Loucy (cell line): Measurements from ENCODE around the gene ANO2.

Source experiments
- H2AFZ ChIP-seq: fragments of 200-600 bp; sonication (generic); 2 replicates; pipeline ENCODE4 v1.6.0; 2016; ENCODE audit warnings: antibody characterized with exemption, mild to moderate bottlenecking, low read length, moderate library complexity
- H3F3A ChIP-seq: fragments of 200-600 bp; 2 replicates; pipeline ENCODE4 v1.6.0; 2016; ENCODE audit warnings: antibody characterized with exemption, low read depth, mild to moderate bottlenecking
- H3K27me3 ChIP-seq: fragments of 200-600 bp; sonication (generic); 2 replicates; pipeline ENCODE4 v1.6.1; 2014; ENCODE audit warnings: low read length, mild to moderate bottlenecking; ENCODE audit not compliant: insufficient read depth, poor library complexity, severe bottlenecking
- H3K36me3 ChIP-seq: fragments of 200-600 bp; sonication (generic); 2 replicates; pipeline ENCODE4 v1.6.1; 2016; ENCODE audit warnings: low read length; ENCODE audit not compliant: insufficient read depth
- H3K4me1 ChIP-seq: fragments of 200-600 bp; sonication (generic); 2 replicates; pipeline ENCODE4 v1.5.1; 2014; ENCODE audit warnings: low read length, mild to moderate bottlenecking; ENCODE audit not compliant: insufficient read depth, poor library complexity, severe bottlenecking
- H3K4me2 ChIP-seq: fragments of 200-600 bp; sonication (generic); 2 replicates; pipeline ENCODE4 v1.6.0; 2014; ENCODE audit warnings: antibody characterized with exemption, low read length, low read depth, mild to moderate bottlenecking; ENCODE audit not compliant: poor library complexity, severe bottlenecking
- H3K4me3 ChIP-seq: fragments of 200-600 bp; sonication (generic); 2 replicates; pipeline ENCODE4 v1.5.1; 2014; ENCODE audit warnings: low read length, mild to moderate bottlenecking, mixed read lengths; ENCODE audit not compliant: poor library complexity, severe bottlenecking
- H3K79me2 ChIP-seq: fragments of 200-600 bp; sonication (generic); 2 replicates; pipeline ENCODE4 v1.6.1; 2014; ENCODE audit warnings: low read length; ENCODE audit not compliant: insufficient read depth
- H3K9ac ChIP-seq: fragments of 200-600 bp; sonication (generic); 2 replicates; pipeline ENCODE4 v1.6.0; 2014; ENCODE audit warnings: mild to moderate bottlenecking, low read depth, low read length, moderate library complexity; ENCODE audit not compliant: poor library complexity, severe bottlenecking
- H3K9me2 ChIP-seq: fragments of 200-600 bp; sonication (generic); replicated peaks from 2 replicates; pipeline ENCODE4 v1.6.1; 2016; ENCODE audit warnings: low read depth, low read length, mixed read lengths
- H3K9me3 ChIP-seq: fragments of 200-600 bp; sonication (generic); 2 replicates; pipeline ENCODE4 v1.6.1; 2014; ENCODE audit warnings: mild to moderate bottlenecking, antibody characterized with exemption, low read length, low read depth; ENCODE audit not compliant: insufficient read depth
- H4K20me1 ChIP-seq: fragments of 200-600 bp; sonication (generic); 2 replicates; pipeline ENCODE4 v1.6.0; 2014; ENCODE audit warnings: antibody characterized with exemption, low read length, mild to moderate bottlenecking; ENCODE audit not compliant: insufficient read depth, poor library complexity, severe bottlenecking
- EZH2phosphoT487 ChIP-seq: fragments of 200-600 bp; IDR thresholded peaks from 2 replicates; pipeline ENCODE4 v1.6.1; 2018; ENCODE audit warnings: antibody characterized with exemption, mild to moderate bottlenecking, moderate library complexity, borderline replicate concordance
- TF ChIP-seq, protein P1 (sequence below): fragments of 200-600 bp; sonication (generic); conservative IDR thresholded peaks from 2 replicates; pipeline ENCODE4 v1.5.1; 2014; ENCODE audit warnings: mild to moderate bottlenecking, antibody characterized with exemption, low read length

ANO2 gene

DNA sequence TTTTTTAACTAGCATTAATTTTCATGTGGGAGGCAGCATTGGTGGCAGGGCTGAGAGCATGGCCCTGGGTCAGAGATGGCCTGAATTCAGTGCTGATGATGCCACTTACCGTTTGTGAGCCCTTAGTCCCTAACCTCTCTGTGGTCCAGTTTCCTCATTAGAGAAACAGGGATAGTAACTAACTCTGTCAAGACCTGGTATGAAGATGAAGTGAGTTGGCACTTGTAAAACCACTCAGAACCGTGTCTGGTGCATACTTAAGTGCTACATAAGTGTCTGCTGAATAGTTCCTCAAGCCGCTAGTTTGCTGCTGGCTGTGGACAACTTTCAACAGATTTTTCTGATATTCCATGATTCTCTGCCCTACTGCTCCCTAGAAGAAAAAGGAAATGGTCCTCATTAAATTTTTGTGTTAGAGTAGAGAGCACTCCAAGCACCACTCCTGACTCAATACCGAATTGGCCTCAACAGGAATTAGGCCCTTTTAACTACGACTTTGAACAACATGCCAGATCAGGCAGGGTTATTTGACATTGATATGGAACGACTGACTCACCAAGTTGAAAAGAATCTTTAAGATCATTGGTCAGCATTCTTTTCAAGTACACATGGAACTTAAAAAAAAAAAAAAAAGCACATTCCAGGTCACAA lies 250.2 kb downstream of the ANO2 start:
- H3K4me2 ChIP-seq, result no peak overlapping the region
- no peak overlapping the region for H2AFZ ChIP-seq
- H3K36me3 ChIP-seq, result no peaks in the 10 kb centered on the region
- H3F3A ChIP-seq, result no peaks in the 10 kb centered on the region
- no peaks in the 10 kb centered on the region for H3K9me3 ChIP-seq
- no peak overlapping the region for H3K9ac ChIP-seq
- no peak overlapping the region for H3K4me3 ChIP-seq
- H3K79me2 ChIP-seq, result no peaks in the 10 kb centered on the region
- no peaks in the 10 kb centered on the region for H4K20me1 ChIP-seq
- no peaks in the 10 kb centered on the region for H3K4me1 ChIP-seq
- TF ChIP-seq, protein P1, sequence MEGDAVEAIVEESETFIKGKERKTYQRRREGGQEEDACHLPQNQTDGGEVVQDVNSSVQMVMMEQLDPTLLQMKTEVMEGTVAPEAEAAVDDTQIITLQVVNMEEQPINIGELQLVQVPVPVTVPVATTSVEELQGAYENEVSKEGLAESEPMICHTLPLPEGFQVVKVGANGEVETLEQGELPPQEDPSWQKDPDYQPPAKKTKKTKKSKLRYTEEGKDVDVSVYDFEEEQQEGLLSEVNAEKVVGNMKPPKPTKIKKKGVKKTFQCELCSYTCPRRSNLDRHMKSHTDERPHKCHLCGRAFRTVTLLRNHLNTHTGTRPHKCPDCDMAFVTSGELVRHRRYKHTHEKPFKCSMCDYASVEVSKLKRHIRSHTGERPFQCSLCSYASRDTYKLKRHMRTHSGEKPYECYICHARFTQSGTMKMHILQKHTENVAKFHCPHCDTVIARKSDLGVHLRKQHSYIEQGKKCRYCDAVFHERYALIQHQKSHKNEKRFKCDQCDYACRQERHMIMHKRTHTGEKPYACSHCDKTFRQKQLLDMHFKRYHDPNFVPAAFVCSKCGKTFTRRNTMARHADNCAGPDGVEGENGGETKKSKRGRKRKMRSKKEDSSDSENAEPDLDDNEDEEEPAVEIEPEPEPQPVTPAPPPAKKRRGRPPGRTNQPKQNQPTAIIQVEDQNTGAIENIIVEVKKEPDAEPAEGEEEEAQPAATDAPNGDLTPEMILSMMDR, result no peak
- no peak for TF ChIP-seq EZH2phosphoT487
- H3K27me3 ChIP-seq, result no peaks in the 10 kb centered on the region
- no peaks in the 10 kb centered on the region for H3K9me2 ChIP-seq

DNA sequence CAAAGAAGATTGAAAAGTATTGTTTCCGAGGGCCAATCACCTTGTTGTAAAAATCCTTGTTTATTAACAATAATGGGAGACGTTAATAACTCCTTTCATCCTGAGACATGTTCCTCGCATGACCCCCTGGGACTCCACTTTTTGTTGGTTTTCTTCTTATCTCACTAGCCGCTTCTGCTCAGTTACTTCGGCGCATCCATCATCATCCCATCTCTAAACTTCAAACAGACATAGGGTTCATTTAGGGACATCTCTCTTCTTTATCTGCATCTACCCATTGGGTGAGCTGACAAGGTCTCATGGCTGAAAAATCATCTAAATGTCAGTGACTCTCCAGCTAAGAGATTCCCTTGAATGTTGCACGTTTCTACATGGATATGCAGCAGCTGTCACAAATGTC lies 252.2 kb downstream of the ANO2 start:
- H3K27me3 ChIP-seq, result no peaks in the 10 kb centered on the region
- no peak overlapping the region for H3K9ac ChIP-seq
- H3K9me2 ChIP-seq, result no peaks in the 10 kb centered on the region
- H3K9me3 ChIP-seq, result no peaks in the 10 kb centered on the region
- TF ChIP-seq, protein P1, result no peak
- no peak for TF ChIP-seq EZH2phosphoT487
- H3K4me2 ChIP-seq, result no peak overlapping the region
- H3F3A ChIP-seq, result no peaks in the 10 kb centered on the region
- H3K79me2 ChIP-seq, result no peaks in the 10 kb centered on the region
- H2AFZ ChIP-seq, result no peak overlapping the region
- no peaks in the 10 kb centered on the region for H3K4me1 ChIP-seq
- no peaks in the 10 kb centered on the region for H4K20me1 ChIP-seq
- no peak overlapping the region for H3K4me3 ChIP-seq
- no peaks in the 10 kb centered on the region for H3K36me3 ChIP-seq

DNA sequence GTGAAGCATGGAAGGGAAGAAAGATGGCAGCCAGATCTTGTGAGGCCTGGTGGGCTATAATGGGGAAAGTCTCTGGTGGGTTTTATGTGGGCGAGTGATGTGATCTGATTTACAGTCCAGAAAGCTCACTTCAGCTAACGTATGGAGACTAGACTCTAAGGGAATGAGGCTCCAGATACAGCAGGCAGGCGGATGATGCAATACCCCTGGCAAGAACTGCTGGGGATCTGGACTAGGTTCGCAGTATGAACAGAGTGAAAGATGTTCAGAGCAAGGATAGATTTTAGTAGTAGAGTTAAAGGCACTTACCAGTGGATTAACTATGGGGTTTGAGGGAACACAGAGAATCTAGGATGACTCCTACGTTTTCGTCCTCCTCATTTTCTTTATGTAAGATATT lies 253.1 kb downstream of the ANO2 start:
- H3K4me2 ChIP-seq, result no peak overlapping the region
- H4K20me1 ChIP-seq, result no peaks in the 10 kb centered on the region
- no peaks in the 10 kb centered on the region for H3K9me2 ChIP-seq
- H3K9me3 ChIP-seq, result no peaks in the 10 kb centered on the region
- no peak overlapping the region for H3K4me3 ChIP-seq
- no peaks in the 10 kb centered on the region for H3K36me3 ChIP-seq
- no peaks in the 10 kb centered on the region for H3K27me3 ChIP-seq
- H3K79me2 ChIP-seq, result no peaks in the 10 kb centered on the region
- no peak for TF ChIP-seq EZH2phosphoT487
- TF ChIP-seq, protein P1, result no peak
- H3K9ac ChIP-seq, result no peak overlapping the region
- H3F3A ChIP-seq, result no peaks in the 10 kb centered on the region
- no peak overlapping the region for H2AFZ ChIP-seq
- no peaks in the 10 kb centered on the region for H3K4me1 ChIP-seq
